ENCODE data around the gene ADCK1. TPM values are rescaled to one million over a fixed set of nuclear protein-coding genes. Genes with fewer than 3 reads are reported as not detected.

ADCK1 gene
- total and polyA plus RNA-seq, 9 donors, result 2.8 to 8.4 (median 6.7) TPM

- no peak overlapping the region for H3K4me3 ChIP-seq (ENCODE audit: low read length)
Observed at GRCh38 chr14:77979666-77980351, 179.9 kb downstream of the ADCK1 start.

GRCh38 chr14:77980475-77981321, 180.8 kb downstream of the ADCK1 start:
- Histone ChIP-seq H3K9me3 (replicated peaks; ENCODE audit: control insufficient read depth, low read depth, low read length) (no peaks in the 10 kb centered on the region), H3K36me3 (ENCODE audit: control insufficient read depth, insufficient read depth, low read length) (no peaks in the 10 kb centered on the region), H3K4me1 (ENCODE audit: control insufficient read depth, insufficient read depth, low read length) (peaks cover 11% of the 10 kb centered on the region), H3K4me3 (ENCODE audit: low read length) (peak overlapping the region; percentile 39), H3K27me3 (ENCODE audit: control insufficient read depth, insufficient read depth, low read length) (peaks cover 31% of the 10 kb centered on the region), H3K27ac (ENCODE audit: low read length) (no peak overlapping the region)
- peak; percentile 5 for DNase-seq
- WGBS (ENCODE audit: insufficient coverage), result 2% methylated on average over 41 of the region's 45 CpGs

More at GRCh38 chr14:77979666-77980351, 179.9 kb downstream of the ADCK1 start:
- Histone ChIP-seq H3K9me3 (replicated peaks; ENCODE audit: control insufficient read depth, low read depth, low read length) (no peaks in the 10 kb centered on the region), H3K27me3 (ENCODE audit: control insufficient read depth, insufficient read depth, low read length) (peaks cover 31% of the 10 kb centered on the region), H3K4me1 (ENCODE audit: control insufficient read depth, insufficient read depth, low read length) (peaks cover 8% of the 10 kb centered on the region), H3K36me3 (ENCODE audit: control insufficient read depth, insufficient read depth, low read length) (no peaks in the 10 kb centered on the region), H3K27ac (ENCODE audit: low read length) (no peak overlapping the region)
- DNase-seq, result no peak
- WGBS (ENCODE audit: insufficient coverage), result 26% methylated on average over 10 of the region's 14 CpGs

Other genes with a start within 250 kb of the ADCK1 start
- 21.1 TPM for gene SPTLC2, start 183.5 kb upstream of the ADCK1 start, total RNA-seq
- gene SPTLC2, start 183.5 kb upstream of the ADCK1 start, polyA plus RNA-seq (ENCODE audit: insufficient read depth in 1 of 8, insufficient read length in 8 of 8, low replicate concordance in 1 of 8), result 10 to 100 TPM; 10.6 to 21.6 (median 17.3) TPM
- 11.4 TPM for gene ALKBH1, start 92.1 kb upstream of the ADCK1 start, total RNA-seq
- 10 to 100 TPM in 5 of 8 donors, 1 to 10 TPM in 3; 9.1 to 13.1 (median 10.3) TPM for gene ALKBH1, start 92.1 kb upstream of the ADCK1 start, polyA plus RNA-seq (ENCODE audit: insufficient read depth in 1 of 8, insufficient read length in 8 of 8, low replicate concordance in 1 of 8)
- gene SLIRP, start 92.0 kb upstream of the ADCK1 start, total RNA-seq, result 180 TPM
- gene SLIRP, start 92.0 kb upstream of the ADCK1 start, polyA plus RNA-seq (ENCODE audit: insufficient read depth in 1 of 8, insufficient read length in 8 of 8, low replicate concordance in 1 of 8), result 10 to 100 TPM; 60.4 to 96.3 (median 74.5) TPM
- 46.3 TPM for gene SNW1, start 39.0 kb upstream of the ADCK1 start, total RNA-seq
- gene SNW1, start 39.0 kb upstream of the ADCK1 start, polyA plus RNA-seq (ENCODE audit: insufficient read depth in 1 of 8, insufficient read length in 8 of 8, low replicate concordance in 1 of 8), result 10 to 100 TPM; 46.3 to 57.5 (median 50.8) TPM